Fibroblast of lung (primary cell): Measurements from ENCODE around the gene ERGIC1. TPM values are rescaled to one million over a fixed set of nuclear protein-coding genes. Genes with fewer than 3 reads are reported as not detected.

Experiments
- DNase-seq, 2 donors: peaks; one replicate each; pipeline versions ENCODE4 v3.0.0 to v3.0.0-alpha.2; 2010; ENCODE audit warnings: low read depth in 2 of 2
- H2AFZ ChIP-seq: 2 replicates; pipeline ENCODE4 v1.5.1; 2012; ENCODE audit warnings: low read length, control low read depth, inconsistent platforms
- H3K27ac ChIP-seq: 2 replicates; pipeline ENCODE4 v1.5.1; 2011; ENCODE audit warnings: low read length, control low read depth; ENCODE audit not compliant: insufficient read depth
- H3K27me3 ChIP-seq: 2 replicates; pipeline ENCODE4 v1.5.1; 2011; ENCODE audit warnings: mild to moderate bottlenecking, low read length; ENCODE audit not compliant: control insufficient read depth, insufficient read depth
- H3K36me3 ChIP-seq: 2 replicates; pipeline ENCODE4 v1.5.1; 2011; ENCODE audit warnings: low read length; ENCODE audit not compliant: control insufficient read depth, insufficient read depth
- H3K4me1 ChIP-seq: 2 replicates; pipeline ENCODE4 v1.5.1; 2011; ENCODE audit warnings: low read length; ENCODE audit not compliant: control insufficient read depth, insufficient read depth; ENCODE audit errors: extremely low read depth
- H3K4me2 ChIP-seq: 2 replicates; pipeline ENCODE4 v1.5.1; 2011; ENCODE audit warnings: low read length, control low read depth; ENCODE audit not compliant: insufficient read depth; ENCODE audit errors: extremely low read depth
- H3K4me3 ChIP-seq, 4 experiments: fragments of 200-600 bp in 1 of 4; sonication (generic) in 1 of 4; replicated peaks in 1 of 4; 2 replicates each; pipeline ENCODE4 v1.5.1; 2011 to 2016; ENCODE audit warnings: low read length in 4 of 4, low read depth in 3 of 4, mild to moderate bottlenecking in 3 of 4, control low read depth in 2 of 4, inconsistent platforms in 1 of 4, mixed read lengths in 1 of 4; ENCODE audit not compliant: insufficient read depth in 1 of 4; ENCODE audit errors: control extremely low read depth in 1 of 4
- H3K79me2 ChIP-seq: 2 replicates; pipeline ENCODE4 v1.5.1; 2012; ENCODE audit warnings: mild to moderate bottlenecking, low read length, inconsistent platforms; ENCODE audit not compliant: control insufficient read depth, insufficient read depth
- H3K9ac ChIP-seq: 2 replicates; pipeline ENCODE4 v1.5.1; 2011; ENCODE audit warnings: mild to moderate bottlenecking, low read length, control low read depth; ENCODE audit not compliant: insufficient read depth
- H3K9me3 ChIP-seq: 2 replicates; pipeline ENCODE4 v1.5.1; 2012; ENCODE audit warnings: low read depth, low read length; ENCODE audit not compliant: control insufficient read depth, insufficient read depth
- H4K20me1 ChIP-seq: 2 replicates; pipeline ENCODE4 v1.5.1; 2011; ENCODE audit warnings: low read length; ENCODE audit not compliant: control insufficient read depth, insufficient read depth; ENCODE audit errors: extremely low read depth
- CTCF ChIP-seq, 2 donors: IDR thresholded peaks in 1 of 2; conservative IDR thresholded peaks in 1 of 2; 1 replicate in 1 of 2; 2 replicates in 1 of 2; pipeline ENCODE4 v1.5.1; 2011 to 2012; ENCODE audit warnings: low read length in 2 of 2, control low read depth in 1 of 2, inconsistent platforms in 1 of 2, low read depth in 1 of 2, mild to moderate bottlenecking in 1 of 2
- EZH2 ChIP-seq: IDR thresholded peaks from 2 replicates; pipeline ENCODE4 v1.5.1; 2012; ENCODE audit warnings: low read length, control low read depth, mild to moderate bottlenecking; ENCODE audit errors: missing control alignments
- polyA plus RNA-seq, 2 donors: library from polyadenylated mRNA; depleted of rRNA in 1 of 2; stranded (reverse) in 1 of 2; unstranded in 1 of 2; fragments of >200 nt; gene quantifications; 2 replicates each; pipeline ENCODE4 v1.2.1, GENCODE V29; 2011 to 2012; ENCODE audit warnings: missing spikeins in 1 of 2
- total RNA-seq: library from RNA; depleted of rRNA; stranded (reverse); fragments of >200 nt; gene quantifications from 2 replicates; pipeline ENCODE4 v1.2.1, GENCODE V29; 2014

Gene ERGIC1
- total and polyA plus RNA-seq, 2 donors (not counting 1 experiment from before 2014, with no cell fraction given) = 113 to 171 TPM

GRCh38 chr5:172800088-172800551, 33.9 kb upstream of the ERGIC1 start:
- DNase-seq = peak; percentile 92 to 95
- Histone ChIP-seq H3K9ac (peak overlapping the region; percentile 67), H2AFZ (no peak overlapping the region), H3K27me3 (no peaks in the 10 kb centered on the region), H3K4me2 (peak overlapping the region; percentile 16), H3K4me1 (peaks cover 52% of the 10 kb centered on the region), H3K36me3 (no peaks in the 10 kb centered on the region), H3K27ac (peak overlapping the region; percentile 97), H3K9me3 (no peaks in the 10 kb centered on the region), H3K4me3 (no peak overlapping the region), H3K79me2 (no peaks in the 10 kb centered on the region), H4K20me1 (no peaks in the 10 kb centered on the region)
- TF ChIP-seq EZH2 (no peak), CTCF (conservative IDR thresholded peaks at IDR 0.05 in 1 of 2, IDR thresholded peaks at IDR 0.05 in 1 of 2; ENCODE audit: low read depth in 1 of 2, low read length in 2 of 2) (no peak)

- peaks cover 49% of the 10 kb centered on the region for H3K4me1 ChIP-seq
- peak; percentile 91 to 97 for DNase-seq
- H4K20me1 ChIP-seq = no peaks in the 10 kb centered on the region
- peak overlapping the region; percentile 61 for H3K4me2 ChIP-seq
- TF ChIP-seq EZH2 (no peak), CTCF (conservative IDR thresholded peaks at IDR 0.05 in 1 of 2, IDR thresholded peaks at IDR 0.05 in 1 of 2; ENCODE audit: low read depth in 1 of 2, low read length in 2 of 2) (no peak)
- H3K4me3 ChIP-seq = no peak overlapping the region
- H3K9me3 ChIP-seq = no peaks in the 10 kb centered on the region
- peak overlapping the region; percentile 97 for H3K27ac ChIP-seq
- H3K36me3 ChIP-seq = no peaks in the 10 kb centered on the region
- H2AFZ ChIP-seq = no peak overlapping the region
- no peaks in the 10 kb centered on the region for H3K79me2 ChIP-seq
- H3K27me3 ChIP-seq = no peaks in the 10 kb centered on the region
- peak overlapping the region; percentile 64 for H3K9ac ChIP-seq
Measured at GRCh38 chr5:172801179-172801671, 32.8 kb upstream of the ERGIC1 start.

GRCh38 chr5:172802112-172802511, 31.9 kb upstream of the ERGIC1 start:
- TF ChIP-seq CTCF (conservative IDR thresholded peaks at IDR 0.05 in 1 of 2, IDR thresholded peaks at IDR 0.05 in 1 of 2; ENCODE audit: low read depth in 1 of 2, low read length in 2 of 2) (no peak), EZH2 (no peak)
- Histone ChIP-seq H3K4me3 (no peak overlapping the region), H3K9ac (no peak overlapping the region), H4K20me1 (no peaks in the 10 kb centered on the region), H3K9me3 (no peaks in the 10 kb centered on the region), H3K36me3 (no peaks in the 10 kb centered on the region), H3K27ac (peak overlapping the region; percentile 97), H3K4me1 (peaks cover 48% of the 10 kb centered on the region), H3K4me2 (no peak overlapping the region), H3K79me2 (no peaks in the 10 kb centered on the region), H3K27me3 (no peaks in the 10 kb centered on the region), H2AFZ (no peak overlapping the region)
- no peak for DNase-seq
